RPMI7951 (cell line): ENCODE data around the gene FAM219A. TPM values are rescaled to one million over a fixed set of nuclear protein-coding genes. Genes with fewer than 3 reads are reported as not detected.
A peak's percentile ranks its signal among the peaks of the same experiment; 100 is the strongest.

Source experiments
- DNase-seq: peaks from one replicate; pipeline ENCODE4 v3.0.0-alpha.2; 2012; ENCODE audit warnings: low read depth
- total RNA-seq: library from RNA; depleted of rRNA; stranded (reverse); fragments of >200 nt; shearing (Covaris generic); gene quantifications from 2 replicates; pipeline ENCODE4 v1.2.3, GENCODE V29; 2014

FAM219A gene
- total RNA-seq, 1 experiment from 2014 or later: 11.2 TPM

GRCh38 chr9:34400686-34401602, 57.4 kb downstream of the FAM219A start:
- DNase-seq: no peak

GRCh38 chr9:34400275-34400674, 58.1 kb downstream of the FAM219A start:
- no peak for DNase-seq

DNA sequence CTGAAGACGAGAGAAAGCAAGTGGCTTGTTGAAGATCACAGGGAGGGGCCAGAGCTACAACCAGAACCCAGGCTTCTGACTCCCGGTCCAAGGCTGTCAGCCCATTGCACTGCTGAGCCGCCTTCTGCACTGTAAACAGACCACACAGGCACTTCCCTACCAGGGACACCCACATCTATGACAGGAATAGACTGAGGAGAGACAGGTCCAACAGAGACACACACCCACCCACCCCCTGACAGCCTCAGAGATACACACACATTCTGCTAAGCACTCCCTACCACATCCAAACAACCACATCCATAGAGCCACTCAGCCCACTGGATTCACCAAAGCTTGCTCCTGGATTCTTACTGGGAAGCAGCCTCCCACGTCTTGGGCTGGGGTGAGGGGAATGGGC, 58.6 kb downstream of the FAM219A start:
- DNase-seq: no peak

- no peak for DNase-seq
Observed at GRCh38 chr9:34398875-34399274, 59.5 kb downstream of the FAM219A start.

GRCh38 chr9:34396276-34397214, 61.8 kb downstream of the FAM219A start:
- no peak for DNase-seq

GRCh38 chr9:34392511-34392910, 65.9 kb downstream of the FAM219A start:
- DNase-seq: no peak

DNA sequence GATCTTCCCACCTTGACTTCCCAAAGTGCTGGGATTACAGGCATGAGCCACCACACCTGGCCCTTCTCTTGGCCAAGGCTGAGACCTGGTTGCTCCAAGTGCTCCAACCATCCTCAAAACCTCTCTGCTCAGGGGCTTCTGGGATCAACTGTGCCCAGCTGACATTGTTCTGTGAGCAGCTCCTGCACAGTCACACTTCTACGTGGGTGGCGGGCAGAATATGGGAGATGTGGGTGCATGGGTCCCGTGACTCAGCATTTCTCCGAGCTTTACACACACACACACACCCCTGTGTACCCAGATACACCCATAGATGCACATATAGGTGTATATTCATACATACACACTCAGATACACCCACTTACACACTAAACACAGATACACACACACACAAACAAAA, 71.1 kb downstream of the FAM219A start:
- DNase-seq: no peak

- DNase-seq: no peak
Observed at GRCh38 chr9:34386656-34387055, 71.7 kb downstream of the FAM219A start.

- no peak for DNase-seq
Observed at GRCh38 chr9:34385561-34386230, 72.7 kb downstream of the FAM219A start.

DNA sequence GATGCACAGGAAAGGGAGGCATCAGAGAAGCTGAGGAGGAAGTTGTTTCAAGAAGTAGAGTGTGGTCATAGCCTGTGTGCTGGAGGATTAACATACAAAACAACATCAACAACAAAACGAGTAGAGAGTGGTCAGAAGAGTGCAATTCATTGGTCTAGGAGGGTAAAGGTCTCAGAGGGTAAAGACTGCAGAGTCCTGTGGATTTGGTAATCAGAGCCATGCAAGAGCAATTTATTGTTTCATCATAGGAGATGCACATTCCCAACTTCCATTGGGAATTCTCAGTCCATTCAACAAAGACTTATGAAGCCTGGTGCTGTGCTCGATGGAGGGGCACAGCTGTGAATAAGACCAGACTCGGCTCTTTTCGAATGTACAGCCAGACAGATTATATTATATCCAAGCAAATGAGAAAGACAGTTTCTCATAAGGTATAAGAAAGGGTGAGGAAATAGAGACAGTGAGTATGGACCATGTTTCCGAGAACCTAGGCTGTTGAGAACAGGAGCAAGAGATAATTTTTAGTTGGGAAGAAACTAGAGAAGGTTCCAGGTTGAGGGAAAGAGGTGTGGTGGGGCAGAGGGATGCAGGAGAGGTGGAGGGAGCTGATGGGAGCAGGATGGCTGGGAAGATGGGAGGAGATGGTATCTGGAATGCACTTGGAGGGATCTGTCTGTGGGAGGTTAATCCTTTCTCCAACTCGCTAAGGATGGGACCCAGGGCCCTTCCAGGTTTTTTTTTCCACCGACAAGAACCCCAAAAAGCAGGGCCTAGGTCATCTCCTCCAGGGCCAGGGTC, 73.8 kb downstream of the FAM219A start:
- no peak for DNase-seq

DNA sequence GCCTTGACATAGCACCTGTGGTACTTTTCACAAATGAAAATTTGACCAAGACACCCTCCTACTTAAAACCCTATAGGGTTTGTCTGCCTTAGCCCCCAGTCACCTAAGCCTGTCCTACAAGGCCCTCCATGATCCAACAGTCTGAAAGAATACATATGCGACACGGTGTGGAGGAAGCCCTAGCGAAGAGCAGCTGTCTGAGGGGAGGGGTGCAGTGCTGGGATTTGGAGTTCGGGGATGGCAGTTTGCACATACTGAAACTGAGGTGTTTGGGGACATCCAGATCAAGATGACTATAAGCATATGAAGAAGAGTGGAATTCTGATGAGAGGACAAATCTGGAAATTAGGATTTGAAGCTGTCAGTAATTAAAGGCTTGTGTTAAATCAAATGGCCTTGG, 74.5 kb downstream of the FAM219A start:
- DNase-seq: no peak

DNA sequence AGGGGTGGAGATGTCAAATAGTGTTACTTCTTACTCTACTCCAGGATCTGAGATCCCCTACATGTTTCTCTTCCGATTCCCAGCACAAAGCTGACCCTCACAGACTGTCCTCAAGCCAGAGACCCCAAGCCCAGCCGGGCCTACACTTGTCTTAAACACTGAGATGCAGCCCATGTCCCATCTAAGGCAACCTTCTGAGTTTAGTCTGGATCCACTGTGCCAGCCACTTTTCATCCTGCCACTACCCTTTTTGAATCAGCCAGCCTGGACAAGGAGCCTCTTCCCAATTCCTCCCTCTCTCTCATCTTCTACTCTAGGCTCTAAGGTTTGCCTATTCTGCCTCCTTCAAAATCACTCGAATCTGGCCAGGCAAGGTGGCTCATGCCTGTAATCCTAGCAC, 75.5 kb downstream of the FAM219A start:
- DNase-seq: no peak

GRCh38 chr9:34382054-34382453, 76.3 kb downstream of the FAM219A start:
- DNase-seq: no peak

DNA sequence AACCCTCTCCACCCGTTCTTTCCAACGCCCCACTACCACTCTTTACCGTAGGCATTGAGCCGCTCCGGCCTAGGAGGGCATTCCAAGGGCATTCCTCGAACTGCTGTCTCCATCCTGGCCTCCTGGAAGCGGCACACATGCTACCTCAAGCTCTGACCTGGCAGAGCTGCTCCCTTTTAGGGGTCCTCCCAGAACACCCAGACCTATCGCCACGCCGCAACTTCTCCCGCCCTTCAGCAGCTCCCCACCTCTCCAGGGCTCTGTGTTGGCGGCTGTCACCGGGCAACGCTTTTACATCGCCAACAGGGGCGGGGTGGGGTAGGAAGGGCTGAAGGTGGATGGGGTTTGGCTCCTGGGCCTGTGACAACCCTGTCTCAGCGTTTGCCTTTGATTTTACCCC, 77.0 kb downstream of the FAM219A start:
- DNase-seq: no peak

DNA sequence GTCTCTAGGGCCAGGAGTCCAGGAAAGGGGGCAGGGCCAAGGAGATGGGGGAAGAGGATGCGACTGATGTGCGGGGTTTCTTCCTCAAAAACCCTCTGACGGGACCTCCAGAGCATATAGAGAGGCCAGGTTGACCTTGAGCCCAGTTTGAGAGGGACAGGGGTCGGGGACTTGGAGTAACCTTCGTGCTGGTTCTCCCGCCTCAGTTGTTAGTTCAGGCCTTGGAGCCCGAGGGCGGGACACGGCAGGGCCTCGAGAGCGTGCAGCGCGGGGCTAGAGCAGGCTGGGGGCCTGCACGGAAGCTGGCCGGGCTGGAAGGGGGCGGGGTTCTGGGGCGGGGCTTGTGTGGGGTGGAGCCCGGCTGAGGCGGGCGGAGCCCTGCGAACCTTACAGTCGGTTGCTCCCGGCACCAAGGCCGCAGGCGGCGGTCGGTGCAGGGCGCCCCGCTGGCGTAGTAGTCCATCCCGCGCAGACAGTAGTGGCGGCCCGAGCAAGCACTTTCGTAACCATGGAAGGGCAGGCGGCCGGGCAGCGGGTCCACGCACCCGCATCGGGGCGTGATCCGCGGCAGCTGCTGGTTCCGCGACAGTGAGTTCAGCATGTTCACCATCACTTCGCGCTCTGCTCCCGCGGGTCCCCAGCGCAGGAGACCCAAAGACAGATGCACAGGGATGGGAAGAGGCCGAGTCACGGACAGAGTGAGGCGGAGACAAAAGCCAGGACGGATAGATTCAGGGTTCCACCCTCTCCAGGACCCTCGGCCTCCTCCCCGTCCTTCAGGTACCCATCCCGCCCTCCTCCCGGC, 77.7 kb downstream of the FAM219A start:
- DNase-seq: peak; percentile 62

DNA sequence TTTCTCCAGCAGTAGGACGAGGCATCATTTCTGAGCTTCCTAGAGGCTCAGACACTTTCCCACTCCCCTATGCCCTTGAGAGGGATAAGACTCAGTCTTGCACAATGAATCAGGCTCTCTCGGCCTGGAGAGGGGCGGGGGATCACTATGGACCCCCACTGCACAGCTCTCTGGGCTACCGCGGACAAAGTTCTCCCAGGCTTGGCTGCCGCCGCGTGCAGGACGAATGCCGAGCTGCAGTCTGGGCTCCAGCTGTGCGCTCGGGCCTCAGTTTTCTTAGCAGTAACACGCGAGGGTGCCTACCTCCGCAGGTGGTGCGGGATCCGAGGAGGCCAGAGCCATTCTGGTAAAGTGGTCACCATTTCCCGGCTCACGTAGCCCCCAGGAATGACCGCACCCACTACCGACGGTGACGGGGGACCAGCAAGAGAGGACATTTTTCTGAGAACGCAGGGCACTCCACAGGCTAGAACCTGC, 78.3 kb downstream of the FAM219A start:
- DNase-seq: no peak

- DNase-seq: peak; percentile 69
Observed at GRCh38 chr9:34379334-34380033, 78.9 kb downstream of the FAM219A start.

DNA sequence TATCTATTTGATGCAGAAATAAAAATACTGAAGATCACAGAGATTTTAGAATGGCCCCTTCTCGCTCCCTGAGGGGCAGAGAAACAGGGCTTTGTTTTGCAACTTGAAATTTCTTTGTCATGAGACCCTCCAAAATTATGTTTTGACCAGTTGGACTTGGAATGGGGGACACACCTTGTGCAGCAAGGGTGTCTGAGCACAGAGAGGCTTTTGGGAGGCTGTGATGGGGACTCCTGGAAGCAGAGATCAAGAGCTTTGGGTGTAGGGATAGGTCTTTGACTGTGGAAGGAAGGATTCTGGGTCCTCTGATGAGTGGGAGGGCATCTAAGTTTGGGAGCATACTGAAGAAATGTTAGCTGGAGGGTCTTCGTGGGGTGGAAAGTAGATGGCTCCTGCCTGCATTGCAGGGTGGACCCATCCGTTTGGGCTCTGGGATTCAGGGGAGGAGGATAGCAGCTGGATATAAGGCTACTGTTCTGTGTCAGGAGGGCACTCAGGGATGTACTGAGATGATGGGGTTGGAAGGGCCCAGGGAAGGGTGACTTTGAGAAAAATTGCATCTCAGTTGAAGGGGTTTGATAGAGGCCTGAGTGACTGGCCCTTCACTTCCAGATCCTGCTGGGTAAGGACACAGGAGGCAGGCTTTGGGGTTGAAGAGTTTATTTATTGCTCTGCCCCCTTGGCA, 79.9 kb downstream of the FAM219A start:
- no peak for DNase-seq

- no peak for DNase-seq
Observed at GRCh38 chr9:34377404-34377746, 81.0 kb downstream of the FAM219A start.
